ENCODE data around the gene TALDO1.

Gene TALDO1

DNA sequence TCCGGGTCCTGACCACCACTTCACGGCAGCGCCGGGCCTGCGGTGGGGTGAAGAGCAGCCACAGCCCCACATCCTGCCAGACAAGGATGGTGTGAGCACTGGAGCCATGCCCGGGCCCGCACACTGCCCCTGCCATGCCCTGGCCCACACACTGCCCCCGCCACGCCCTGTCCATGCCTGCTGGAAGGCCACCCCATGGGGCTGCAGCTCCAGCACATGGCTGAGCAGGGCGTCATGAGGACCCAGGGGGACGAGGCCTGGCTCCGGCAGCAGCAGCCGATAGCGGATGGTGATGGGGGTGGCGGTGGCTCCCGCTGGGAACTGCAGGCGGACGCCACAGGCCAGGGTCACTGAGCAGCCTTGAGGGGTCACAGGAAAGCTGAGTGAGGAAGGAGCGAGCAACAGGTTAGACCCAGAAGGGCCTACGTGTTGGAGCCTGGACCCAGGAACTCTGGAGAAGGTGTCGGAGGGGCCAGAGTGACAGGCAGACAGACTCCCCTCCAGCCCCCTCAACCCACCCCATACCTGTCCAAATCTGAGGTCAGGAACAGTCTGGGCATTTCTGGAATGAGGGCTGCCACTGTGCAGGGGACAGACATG lies 54.9 kb downstream of the TALDO1 start:
- no peak for DNase-seq

DNA sequence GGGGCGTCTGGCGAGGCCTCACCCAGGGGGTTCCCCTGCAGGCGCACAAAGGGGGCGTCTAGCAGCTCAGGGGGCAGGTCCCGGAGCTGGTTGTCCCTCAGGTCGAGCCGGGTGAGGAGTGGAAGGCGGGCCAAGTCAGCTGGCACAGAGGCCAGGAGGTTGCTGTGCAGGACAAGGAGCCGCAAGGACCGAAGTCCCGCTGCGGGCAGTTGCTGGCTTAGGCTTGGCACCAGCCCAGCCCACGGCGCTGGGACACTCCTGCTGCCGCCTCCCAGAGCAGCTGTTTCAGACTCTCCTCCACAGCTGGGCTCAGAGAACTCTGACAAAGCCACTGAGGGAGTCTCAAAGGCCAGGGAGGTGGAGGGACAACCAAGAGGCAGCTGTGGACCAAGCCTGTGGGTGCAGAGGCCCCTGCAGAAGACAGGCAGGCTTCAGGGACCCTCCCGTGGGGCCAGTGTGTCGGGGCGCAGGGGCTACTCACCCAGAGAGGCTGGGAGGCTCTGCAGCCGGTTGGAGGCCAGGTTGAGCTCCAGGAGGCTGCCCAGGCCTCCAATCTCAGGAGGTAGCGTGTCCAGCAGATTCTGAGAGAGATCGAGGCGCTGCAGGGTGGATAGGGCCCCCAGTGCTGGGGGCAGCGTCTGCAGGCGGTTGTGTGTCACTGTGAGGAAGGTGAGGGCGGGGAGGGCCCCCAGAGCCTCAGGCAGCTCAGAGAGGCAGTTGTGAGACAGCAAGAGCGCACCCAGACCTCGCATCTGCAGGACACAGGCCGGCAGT lies 55.6 kb downstream of the TALDO1 start:
- DNase-seq = no peak

DNA sequence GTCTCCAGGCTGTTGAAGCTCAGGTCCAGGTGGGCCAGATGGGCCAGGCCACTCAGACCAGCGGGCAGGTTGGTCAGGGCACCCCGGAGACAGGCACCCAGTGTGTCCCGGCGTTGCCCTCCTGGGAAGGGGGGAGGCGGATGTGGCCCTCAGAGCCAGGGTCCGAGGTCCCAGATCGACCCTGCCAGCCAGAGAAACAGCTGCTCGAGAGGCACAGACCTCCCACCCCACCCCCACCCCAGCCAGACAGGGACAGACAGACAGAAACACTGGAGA lies 56.1 kb downstream of the TALDO1 start:
- DNase-seq = no peak

DNA sequence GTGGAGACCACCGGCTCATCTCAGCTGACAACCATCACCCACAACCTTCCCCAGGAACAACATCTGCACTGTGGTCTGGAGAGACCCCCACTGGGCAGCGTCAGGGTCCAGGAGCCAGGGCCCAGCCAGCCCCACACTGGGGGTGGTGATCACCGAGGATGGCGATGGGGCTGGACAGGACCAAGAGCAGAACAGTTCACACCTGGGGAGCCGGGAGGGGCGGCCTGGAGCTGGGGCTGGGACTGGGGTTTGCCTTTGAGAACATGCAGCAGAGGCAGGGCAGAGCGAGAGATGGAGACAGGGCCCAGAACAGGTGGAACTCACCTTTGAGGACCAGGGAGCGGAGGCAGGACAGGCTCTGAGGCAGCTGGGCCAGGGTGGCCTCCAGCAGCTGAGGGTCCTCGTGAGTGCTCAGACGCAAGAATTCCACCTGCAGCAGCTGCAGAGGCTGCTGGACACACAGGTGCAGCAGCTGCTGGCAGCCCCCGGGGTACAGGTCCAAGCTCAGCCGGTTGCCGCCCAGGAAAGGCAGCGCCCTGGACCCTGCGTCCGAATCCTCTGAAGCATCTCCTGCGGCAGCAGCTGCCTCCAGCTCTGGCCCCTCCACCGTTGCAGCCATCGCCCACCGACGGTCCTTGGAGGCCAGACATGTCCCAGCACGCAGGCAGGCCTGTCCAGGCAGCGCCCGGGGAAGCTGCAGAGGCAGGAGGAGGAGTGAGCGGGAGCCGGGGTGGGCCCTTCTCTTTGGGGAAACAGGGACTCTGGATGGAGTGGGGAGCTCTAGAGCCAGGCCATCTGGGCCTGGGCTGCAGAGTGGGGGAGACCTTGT lies 56.7 kb downstream of the TALDO1 start:
- no peak for DNase-seq

DNA sequence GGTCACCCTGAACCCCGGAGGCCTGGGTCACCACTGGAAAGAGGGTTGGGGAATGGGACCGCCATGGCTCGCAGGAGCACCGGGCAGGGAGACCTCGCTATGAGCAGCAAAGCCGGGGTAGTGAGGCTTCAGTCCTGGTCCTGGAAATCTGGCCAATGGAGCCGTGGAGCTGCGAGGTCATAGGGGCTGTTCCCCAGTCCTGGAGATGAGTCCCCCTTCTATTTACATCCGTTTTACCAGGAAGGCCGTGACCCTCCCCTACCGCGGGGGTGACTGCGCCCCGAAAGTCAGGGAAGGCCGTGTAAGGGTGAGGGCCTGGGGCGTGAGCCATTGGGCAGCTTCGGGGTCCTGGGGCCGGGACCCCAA lies 57.3 kb downstream of the TALDO1 start:
- DNase-seq = no peak

DNA sequence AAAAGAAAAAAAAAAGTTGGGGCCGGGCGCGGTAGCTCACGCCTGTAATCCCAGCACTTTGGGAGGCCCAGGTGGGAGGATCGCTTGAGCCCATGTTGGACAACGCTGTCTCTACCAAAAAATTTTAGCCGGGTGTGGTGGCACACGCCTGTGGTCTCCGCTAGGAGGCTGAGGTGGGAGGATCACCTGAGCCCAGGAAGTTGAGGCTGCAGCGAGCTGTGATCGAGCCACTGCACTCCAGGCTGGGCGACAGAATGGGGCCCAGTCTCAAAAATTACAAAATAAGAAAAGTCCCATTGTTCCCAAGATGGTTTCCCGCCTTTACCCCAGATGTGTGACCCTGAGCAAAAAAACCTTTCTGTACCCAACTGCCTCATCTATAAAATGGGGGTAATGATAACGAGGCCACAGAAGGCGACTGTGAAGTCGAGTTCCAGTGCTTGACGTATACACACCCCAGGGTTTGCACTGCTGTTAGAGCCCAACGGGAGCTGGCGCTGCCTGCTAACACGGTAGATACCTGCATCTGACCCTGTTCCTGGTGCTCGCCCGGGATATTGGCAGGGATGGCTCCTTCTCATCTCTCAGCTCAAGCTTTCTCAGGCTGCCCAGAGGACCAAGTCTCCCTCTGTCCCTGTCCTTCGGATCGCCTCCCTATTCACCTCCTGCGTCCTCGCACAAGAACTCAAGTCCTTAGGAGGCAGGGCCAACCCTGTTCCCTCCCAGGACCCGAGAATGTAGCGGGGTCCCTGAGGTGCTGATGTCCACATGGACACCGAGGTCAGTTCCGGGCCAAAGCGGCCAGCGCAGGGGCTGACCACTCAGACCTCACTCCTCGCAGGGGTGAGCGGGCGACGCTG lies 61.4 kb downstream of the TALDO1 start:
- peak; percentile 78 for DNase-seq

DNA sequence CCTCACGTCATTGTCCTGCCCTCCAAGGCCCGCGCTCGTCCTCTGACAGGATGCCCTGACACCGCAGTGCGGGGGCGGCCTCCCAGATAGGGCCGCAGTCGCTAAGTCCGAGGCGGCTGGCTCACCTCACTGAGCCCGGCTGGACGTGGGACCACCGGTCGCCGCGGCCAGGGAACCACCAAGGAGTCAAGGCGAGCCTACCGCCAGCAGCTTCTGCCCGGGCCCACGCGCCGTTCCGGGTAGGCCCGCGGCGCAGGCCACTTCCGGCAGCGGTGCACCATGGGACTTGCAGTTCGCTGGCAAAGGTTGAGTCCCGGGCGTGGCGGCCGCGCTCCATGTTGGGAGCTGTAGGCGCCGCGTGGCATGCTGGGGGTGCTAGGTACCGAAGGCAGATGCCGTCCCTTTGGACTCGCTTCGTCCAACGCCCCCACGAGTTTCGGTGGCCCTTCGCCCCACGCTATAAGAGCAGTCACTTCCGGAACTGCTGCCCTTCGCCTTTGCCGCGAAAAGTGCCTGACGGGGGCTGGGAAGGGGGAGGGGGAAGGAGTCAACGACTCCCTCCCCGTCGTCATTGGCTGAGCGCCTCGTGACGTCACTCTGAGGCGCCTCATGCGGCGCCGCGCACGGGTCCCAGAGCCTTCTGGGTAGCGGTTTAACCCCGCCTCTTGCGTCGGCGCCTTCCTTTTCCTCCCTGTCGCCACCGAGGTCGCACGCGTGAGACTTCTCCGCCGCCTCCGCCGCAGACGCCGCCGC lies 62.2 kb downstream of the TALDO1 start, which contains the start of gene RPLP2:
TSS of gene RPLP2 (plus strand) at position 681 of the 753 bp plus-strand sequence. CDS start 268 bp downstream, outside the sequence.
- peak; percentile 98 for DNase-seq

DNA sequence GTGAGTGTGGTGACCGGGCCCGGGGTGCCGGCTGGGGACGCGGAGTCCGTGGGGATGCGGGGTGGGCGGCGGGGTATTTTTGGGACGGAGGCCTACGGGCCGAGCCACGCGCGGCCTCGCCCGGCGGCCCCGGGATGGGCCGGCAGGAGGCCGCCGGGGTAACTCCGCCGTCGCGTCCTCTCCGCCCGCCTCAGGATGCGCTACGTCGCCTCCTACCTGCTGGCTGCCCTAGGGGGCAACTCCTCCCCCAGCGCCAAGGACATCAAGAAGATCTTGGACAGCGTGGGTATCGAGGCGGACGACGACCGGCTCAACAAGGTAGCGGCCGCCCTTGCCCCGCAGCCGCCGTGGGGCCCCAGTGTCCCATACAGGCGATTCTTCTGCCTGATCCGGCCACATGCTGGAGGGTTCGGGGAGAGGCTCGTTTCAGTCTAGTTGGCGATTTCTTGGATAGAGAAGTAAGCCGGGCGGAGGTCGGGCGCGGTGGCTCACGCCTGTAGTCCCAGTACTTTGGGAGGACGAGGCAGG lies 62.8 kb downstream of the TALDO1 start:
- no peak for DNase-seq

DNA sequence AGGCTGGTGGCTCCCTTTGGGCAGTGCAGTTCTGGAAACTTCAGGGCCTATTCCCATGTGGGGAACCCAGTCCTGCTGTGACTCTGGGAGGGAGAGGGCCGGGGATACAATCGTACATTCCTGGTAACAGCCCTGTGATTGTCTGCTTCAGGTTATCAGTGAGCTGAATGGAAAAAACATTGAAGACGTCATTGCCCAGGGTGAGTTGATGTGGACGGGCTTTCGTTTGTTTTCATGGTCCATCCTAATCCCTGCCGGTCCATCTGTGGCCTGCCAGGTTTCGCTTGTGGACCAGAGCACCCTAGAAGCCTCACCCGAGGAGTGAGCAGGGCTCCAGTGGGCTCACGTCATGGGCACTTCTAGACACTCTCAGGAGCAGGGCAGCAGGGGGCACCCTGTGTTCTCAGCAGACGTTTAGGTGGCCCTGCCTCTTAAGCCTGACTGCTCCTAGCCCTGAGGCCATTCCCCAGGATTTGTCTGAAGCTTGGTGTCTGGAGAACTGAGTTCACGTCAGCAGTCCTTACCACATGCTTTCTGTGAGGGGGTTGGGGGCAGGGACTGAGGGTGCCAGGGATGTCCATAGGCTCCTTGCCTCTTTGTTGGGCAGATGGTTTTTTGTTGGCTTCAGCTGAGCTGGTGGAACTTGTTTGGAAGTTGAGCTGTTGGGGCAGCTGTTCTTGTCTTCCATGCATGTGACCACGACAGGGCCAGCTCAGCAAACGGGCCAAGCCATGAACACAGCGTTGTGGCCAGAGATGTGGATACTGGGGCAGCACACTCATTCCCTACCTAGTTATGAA lies 64.4 kb downstream of the TALDO1 start:
- no peak for DNase-seq

DNA sequence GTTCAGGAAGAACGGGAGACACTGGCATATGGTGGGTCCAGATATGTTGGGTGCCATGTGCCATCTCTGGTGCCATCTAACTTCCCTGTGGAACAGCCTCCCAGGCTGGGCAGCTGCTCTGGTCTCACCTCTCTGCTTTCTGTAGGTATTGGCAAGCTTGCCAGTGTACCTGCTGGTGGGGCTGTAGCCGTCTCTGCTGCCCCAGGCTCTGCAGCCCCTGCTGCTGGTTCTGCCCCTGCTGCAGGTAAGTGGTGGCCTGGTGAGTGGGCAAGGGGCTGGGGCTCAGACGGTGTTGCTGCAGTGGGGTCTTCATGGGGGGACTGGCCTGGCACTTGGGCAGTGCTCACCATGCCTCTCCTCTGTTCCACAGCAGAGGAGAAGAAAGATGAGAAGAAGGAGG lies 65.1 kb downstream of the TALDO1 start:
- no peak for DNase-seq

DNA sequence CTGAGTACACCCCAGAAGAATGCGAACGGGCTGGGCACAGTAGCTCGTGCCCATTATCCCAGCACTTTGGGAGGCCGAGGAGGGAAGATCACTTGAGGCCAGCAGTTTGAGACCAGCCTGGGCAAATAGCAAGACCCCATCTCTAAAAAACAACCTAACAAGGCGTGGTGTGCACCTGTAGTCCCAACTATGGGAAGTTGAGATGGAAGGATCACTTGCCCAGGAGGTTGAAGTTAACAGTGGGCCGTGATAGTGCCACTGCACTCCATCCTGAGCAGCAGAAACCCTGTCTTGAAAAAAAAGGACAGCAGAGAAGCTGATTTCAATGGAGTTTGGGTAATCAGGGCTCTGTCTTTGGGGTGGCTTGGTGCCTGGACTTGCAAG lies 65.8 kb downstream of the TALDO1 start:
- no peak for DNase-seq

DNA sequence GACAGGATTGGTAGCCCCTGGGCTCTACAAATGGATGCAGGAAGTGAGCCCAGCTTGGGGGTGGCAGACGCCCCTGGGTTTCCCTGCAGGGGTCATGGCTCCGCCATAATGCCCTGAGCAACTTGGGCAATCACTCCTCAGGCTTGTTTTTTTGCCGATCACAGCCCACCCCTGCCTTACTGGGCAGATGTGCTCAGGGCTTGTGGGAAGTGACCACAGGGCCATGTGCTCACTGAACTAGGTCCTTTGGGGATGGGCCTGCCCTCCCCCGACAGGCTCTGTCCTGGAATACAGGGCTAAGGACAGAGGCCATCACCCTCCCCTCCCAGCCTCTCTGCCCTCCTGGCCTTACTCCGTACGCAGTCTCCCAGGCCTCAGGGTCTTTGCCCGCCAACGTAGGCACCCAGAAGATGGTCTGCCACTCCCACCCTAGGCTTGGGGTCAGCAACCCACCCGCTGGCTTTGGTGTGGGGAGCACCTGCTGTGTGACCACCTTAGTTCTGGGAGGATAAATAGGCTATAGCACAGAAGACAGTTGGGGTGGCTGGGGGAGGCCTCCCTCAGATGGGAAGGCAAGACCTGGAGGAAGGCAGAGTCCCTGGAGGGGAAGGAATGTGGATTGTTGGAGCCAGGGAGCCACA lies 66.3 kb downstream of the TALDO1 start:
- DNase-seq = no peak
